GM18508 (cell line): ENCODE data around the gene QSOX1.

Source experiments
- ATAC-seq: cut with Tn5 transposase; IDR thresholded peaks from one replicate; pipeline ENCODE4 v1.9.1; 2021; ENCODE audit warnings: moderate number of reproducible peaks; ENCODE audit not compliant: insufficient read depth, unreplicated experiment

QSOX1 gene

DNA sequence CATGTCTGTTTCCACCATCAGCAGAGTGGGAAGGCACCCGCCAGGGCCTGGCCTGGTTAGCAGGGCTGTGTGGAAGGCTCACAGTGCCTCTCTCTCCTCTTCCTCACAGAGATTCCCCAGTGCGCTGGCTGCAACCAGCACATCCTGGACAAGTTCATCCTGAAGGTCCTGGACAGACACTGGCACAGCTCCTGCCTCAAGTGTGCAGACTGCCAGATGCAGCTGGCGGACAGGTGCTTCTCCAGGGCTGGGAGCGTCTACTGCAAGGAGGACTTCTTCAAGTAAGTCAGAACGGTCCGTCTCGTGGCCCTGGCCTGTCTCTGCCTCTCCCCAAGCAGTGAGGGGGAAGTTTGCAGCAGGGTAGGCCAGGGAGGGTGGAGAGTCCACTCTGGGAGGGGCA, 93.5 kb downstream of the QSOX1 start:
- ATAC-seq: no peak

DNA sequence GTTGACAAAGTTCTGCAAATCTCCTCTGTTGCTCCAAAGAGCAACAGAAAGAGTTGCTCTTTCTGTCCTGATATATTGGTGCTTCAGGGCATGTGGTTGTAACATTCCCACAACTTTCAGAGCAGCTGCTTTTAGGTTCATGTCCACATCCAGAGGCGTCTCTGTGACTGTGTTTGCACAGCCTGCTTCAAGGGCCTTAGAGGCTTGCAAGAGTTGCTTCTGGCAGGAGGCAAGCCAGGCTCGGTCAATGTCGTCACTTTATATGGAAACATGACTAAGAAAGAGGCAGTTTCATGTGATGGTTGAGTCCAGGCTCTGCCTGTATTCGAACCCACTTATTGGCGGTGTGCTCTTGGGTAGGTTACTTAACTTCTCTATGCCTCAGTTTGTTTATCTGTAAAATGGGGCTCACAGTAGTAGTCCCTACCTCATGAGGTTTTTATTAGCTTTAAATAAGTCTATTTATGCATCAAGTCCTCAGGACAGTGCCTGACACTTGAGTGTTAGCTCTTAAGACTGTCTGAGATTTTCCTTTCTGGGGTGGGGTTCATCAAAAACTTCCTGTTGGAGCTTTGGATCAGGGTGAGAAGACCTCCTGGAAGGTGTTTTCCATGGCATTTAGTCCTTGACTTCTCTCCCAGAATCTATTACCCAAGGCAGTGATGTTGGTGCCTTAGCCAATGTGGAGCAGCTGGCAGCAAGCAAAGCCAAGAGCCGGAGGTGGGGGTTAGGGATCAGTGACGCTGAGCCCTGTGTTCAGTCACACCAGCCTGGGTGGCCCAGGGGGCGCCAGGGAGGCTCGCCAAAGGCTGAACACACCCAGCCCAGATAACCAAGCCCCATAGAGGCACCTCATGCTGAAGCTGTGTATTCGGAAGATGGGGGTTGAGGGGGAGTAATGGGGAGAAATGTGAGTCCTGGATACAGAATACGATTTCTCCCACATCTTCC, 94.3 kb downstream of the QSOX1 start:
- ATAC-seq: no peak

DNA sequence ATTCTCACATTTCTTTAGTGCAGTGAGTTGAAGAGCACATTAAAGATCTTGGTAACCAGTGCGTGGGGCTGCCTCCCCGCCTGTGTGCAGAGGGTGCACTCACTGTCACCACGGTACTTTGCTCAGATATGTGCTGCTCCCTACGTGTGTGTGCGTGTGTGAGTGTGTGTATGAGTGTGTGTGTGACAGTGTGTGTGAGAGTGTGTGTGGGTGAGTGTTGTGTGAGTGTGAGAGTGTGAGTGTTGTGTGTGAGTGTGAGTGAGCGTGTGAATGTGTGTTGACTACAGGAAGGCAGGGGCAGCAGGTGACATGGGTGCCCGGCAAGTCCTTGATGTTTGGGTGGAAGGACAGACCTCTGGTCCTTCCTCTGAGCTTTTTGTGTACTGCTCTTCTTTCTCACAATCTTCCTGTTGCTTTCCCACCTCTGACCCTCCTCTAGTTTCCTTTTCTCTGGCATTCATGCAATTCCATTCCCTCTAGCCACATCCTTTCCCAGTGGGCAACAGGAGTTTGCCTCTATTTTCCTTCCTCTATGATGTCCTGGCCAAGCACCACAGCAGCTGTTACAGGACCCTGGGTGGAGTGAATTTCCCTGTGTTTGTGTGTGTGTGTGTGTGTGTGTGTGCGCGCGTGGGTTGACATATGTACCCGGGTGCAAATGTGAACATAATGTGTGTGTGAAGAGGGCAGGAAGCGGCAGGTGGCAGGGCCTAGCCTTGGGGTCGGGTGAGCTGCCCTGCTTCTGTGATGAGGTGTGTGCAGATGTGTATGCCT, 95.2 kb downstream of the QSOX1 start:
- ATAC-seq: no peak

GRCh38 chr1:180250499-180250770, 95.8 kb downstream of the QSOX1 start:
- no peak for ATAC-seq

DNA sequence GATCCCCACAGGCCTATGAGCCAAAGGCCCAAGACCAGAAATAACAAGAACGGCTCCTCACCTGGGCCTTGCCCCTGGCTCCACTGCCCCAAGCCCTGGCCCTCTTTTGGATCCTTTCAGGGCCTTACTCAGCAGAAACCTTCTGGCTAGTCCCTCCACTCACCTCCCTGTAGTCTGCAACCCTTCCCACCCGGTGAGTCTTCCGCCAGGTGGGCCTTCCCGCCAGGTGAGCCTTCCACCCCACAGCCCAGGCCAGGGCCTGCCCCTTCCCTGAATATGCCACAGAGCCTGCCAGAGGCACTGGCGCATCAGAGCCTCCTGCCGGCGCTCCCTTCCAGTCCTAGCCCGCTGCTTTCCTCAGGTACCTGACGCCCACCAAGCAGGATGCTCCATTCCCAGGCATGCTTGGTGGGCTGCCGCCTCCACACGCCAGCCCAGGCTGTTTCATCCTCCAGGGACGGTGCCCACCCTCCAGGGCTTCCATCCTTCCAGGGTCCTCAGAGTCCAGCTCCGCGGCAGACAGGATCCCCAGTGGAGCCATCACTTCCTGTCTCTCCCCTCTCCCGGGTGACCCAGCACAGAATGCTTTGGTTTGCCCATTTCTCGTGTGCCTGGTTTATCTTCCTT, 96.3 kb downstream of the QSOX1 start:
- no peak for ATAC-seq

GRCh38 chr1:180251526-180252305, 97.0 kb downstream of the QSOX1 start:
- ATAC-seq: no peak

DNA sequence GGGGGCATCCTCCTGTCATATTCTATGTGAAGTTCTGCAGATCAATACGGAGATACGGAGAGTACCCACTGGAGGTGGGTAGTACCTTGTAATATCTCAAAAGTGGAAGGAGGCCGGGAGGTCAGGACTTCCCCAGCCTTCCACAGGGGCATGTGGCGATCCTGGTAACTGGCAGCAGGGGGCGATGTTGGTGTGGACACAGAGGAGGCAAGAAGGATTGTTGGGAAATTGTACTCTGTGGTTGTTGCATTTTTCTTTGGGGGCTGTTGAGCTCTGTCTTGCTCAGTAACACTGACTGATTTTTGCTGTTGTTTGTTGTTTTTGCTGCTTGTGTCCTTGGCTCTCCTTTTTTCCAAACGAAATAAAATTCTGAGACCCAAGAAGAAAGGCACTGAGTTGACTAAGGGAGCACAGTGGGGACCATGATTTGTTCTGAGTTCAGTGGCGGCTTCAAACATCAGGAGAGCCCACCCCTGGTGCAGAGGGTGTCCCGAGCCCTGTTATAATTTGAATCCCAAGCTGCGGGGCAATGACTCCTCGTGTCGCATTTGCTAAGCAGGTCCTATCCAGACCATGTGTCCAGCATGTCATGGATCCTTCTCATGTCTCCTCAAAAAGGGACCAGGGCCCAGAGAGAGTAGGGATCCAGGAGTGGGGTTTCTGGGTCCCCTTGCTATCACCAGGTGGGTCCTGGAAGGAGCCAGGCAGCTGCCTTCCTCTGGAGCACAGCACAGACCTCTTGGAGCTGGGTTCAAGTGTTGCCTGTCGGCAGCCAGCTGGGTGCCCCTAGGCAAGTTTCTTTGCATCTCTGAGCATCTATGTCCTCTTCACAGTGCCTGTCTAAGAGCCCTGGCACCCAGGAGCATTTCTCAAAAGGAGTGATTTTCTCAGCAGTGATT, 98.2 kb downstream of the QSOX1 start:
- ATAC-seq: no peak
